A549 treated with DMSO at 1 μM for 4 hours (cell line): ENCODE measurements around the gene KBTBD2. TPM values are rescaled to one million over a fixed set of nuclear protein-coding genes. Genes with fewer than 3 reads are reported as not detected.

ENCODE experiments used
- total RNA-seq: library from RNA; stranded (reverse); fragments of 200-300 nt; extraction: Qiagen RNA extraction; gene quantifications from 5 replicates; pipeline ENCODE4 v1.2.3, GENCODE V29; 2022; ENCODE audit warnings: low read depth

KBTBD2 gene
- total RNA-seq = 25.2 to 29.7 TPM (median 27.5 TPM) in 5 replicates

DNA sequence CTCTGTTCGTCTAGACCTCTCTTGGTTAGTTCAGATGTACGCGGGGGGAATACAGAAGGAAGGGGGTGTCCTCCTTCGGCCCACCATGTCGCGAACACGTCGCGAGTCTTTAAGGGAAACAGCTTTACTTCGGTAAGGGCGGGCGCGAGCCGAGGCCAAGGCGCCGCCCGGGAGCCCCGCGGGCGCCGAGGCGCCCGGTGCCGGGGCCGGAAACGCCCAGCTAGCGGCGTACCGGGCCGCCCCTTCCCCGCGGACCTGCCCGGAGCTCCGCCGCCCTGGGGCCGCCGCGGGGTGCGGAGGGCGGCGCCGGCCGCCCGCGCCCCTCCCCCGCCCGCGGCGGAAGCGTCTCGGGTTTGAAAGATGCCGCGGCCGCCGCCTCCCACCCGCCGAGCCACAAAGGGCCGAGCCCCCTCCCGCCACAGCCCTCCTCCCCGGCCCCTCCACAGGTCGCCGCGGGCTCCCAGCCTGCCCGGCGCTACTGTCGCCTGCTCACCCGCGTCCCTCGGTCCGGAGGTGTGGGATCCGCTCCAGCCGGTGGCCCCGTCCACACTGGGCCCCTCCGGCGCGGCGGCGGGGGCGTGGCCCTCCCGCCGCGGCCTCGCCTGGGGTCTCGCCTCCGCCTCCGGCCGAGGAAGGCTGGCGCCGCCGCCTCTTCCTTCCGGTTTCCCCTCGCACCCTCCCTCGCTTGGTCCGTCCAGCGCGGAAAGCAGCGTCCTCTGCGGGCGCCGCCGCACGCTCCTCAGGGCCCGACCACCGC lies at the start of gene KBTBD2:
Gene KBTBD2, minus strand, starts transcription at position 718 of the 757 bp plus-strand sequence. CDS start 12,156 bp downstream, outside the sequence.

Other genes starting within 250 kb of the KBTBD2 start
- gene FKBP9, start 65.7 kb upstream of the KBTBD2 start, total RNA-seq = 76.3 to 121 TPM (median 93.5 TPM) in 5 replicates
- gene NT5C3A, start 171.0 kb upstream of the KBTBD2 start, total RNA-seq = 36.2 to 45.0 TPM (median 41.4 TPM) in 5 replicates
- gene RP9, start 217.6 kb upstream of the KBTBD2 start, total RNA-seq = 29.3 to 36.1 TPM (median 34.0 TPM) in 5 replicates
- gene BBS9, start 237.8 kb upstream of the KBTBD2 start, total RNA-seq = 3.1 to 4.2 TPM (median 3.5 TPM) in 5 replicates